Trophoblast cell (in vitro differentiated cells and primary cell): ENCODE measurements around the gene PLXND1.
"Not testable (repeated sequence)": the region's sequence is repeated elsewhere in the genome, so short reads cannot be mapped to it uniquely, and the experiment has no call there.

Experiments
- DNase-seq, 2 donors: peaks; one replicate each; pipeline ENCODE4 v3.0.0-alpha.2; 2016
- H2AFZ ChIP-seq: 2 replicates; pipeline ENCODE4 v1.6.1; 2013; ENCODE audit warnings: low read length, moderate library complexity, mild to moderate bottlenecking; ENCODE audit not compliant: insufficient read depth, poor library complexity
- H2AK5ac ChIP-seq: 2 replicates; pipeline ENCODE4 v1.6.1; 2013; ENCODE audit warnings: mild to moderate bottlenecking, low read length
- H2BK120ac ChIP-seq: 2 replicates; pipeline ENCODE4 v1.6.1; 2013; ENCODE audit warnings: low read length, mild to moderate bottlenecking, moderate library complexity; ENCODE audit not compliant: insufficient read depth, poor library complexity
- H2BK12ac ChIP-seq: 2 replicates; pipeline ENCODE4 v1.6.1; 2013; ENCODE audit warnings: mild to moderate bottlenecking, low read length, moderate library complexity
- H2BK5ac ChIP-seq: 2 replicates; pipeline ENCODE4 v1.6.1; 2013; ENCODE audit warnings: low read length, low read depth, moderate library complexity, mild to moderate bottlenecking; ENCODE audit not compliant: poor library complexity
- H3K14ac ChIP-seq: 2 replicates; pipeline ENCODE4 v1.6.1; 2013; ENCODE audit warnings: mild to moderate bottlenecking, low read length
- H3K18ac ChIP-seq: 2 replicates; pipeline ENCODE4 v1.6.1; 2013; ENCODE audit warnings: mild to moderate bottlenecking, low read length
- H3K23ac ChIP-seq: 2 replicates; pipeline ENCODE4 v1.6.1; 2013; ENCODE audit warnings: low read length
- H3K27ac ChIP-seq: 2 replicates; pipeline ENCODE4 v1.5.1; 2013; ENCODE audit warnings: low read depth, mild to moderate bottlenecking, inconsistent platforms, low read length, moderate library complexity
- H3K27me3 ChIP-seq: 2 replicates; pipeline ENCODE4 v1.6.1; 2013; ENCODE audit warnings: inconsistent platforms, mild to moderate bottlenecking, low read length, moderate library complexity; ENCODE audit not compliant: insufficient read depth
- H3K36me3 ChIP-seq, 2 experiments: 1 replicate in 1 of 2; 2 replicates in 1 of 2; pipeline ENCODE4 v1.6.1; 2013; ENCODE audit warnings: low read length in 2 of 2, mild to moderate bottlenecking in 2 of 2, moderate library complexity in 1 of 2; ENCODE audit not compliant: insufficient read depth in 2 of 2, control insufficient read depth in 1 of 2
- H3K4ac ChIP-seq: 2 replicates; pipeline ENCODE4 v1.6.1; 2013; ENCODE audit warnings: low read depth, mild to moderate bottlenecking, low read length, moderate library complexity
- H3K4me1 ChIP-seq, 2 experiments: 1 replicate in 1 of 2; 2 replicates in 1 of 2; pipeline ENCODE4 v1.6.1; 2013; ENCODE audit warnings: low read length in 2 of 2, mild to moderate bottlenecking in 2 of 2, moderate library complexity in 1 of 2; ENCODE audit not compliant: insufficient read depth in 2 of 2, control insufficient read depth in 1 of 2
- H3K4me2 ChIP-seq: 2 replicates; pipeline ENCODE4 v1.6.1; 2013; ENCODE audit warnings: inconsistent platforms, mild to moderate bottlenecking, low read length, moderate library complexity
- H3K4me3 ChIP-seq: 2 replicates; pipeline ENCODE4 v1.5.1; 2013; ENCODE audit warnings: mild to moderate bottlenecking, low read depth, low read length, inconsistent platforms
- H3K79me1 ChIP-seq: one replicate; pipeline ENCODE4 v1.6.1; 2013; ENCODE audit warnings: low read length
- H3K79me2 ChIP-seq: 2 replicates; pipeline ENCODE4 v1.6.1; 2013; ENCODE audit warnings: low read length, mild to moderate bottlenecking; ENCODE audit not compliant: control insufficient read depth, insufficient read depth, poor library complexity
- H3K9ac ChIP-seq: 2 replicates; pipeline ENCODE4 v1.6.1; 2013; ENCODE audit warnings: mild to moderate bottlenecking, low read length
- H3K9me3 ChIP-seq: 2 replicates; pipeline ENCODE4 v1.6.1; 2013; ENCODE audit warnings: low read depth, mild to moderate bottlenecking, control low read depth, inconsistent platforms, low read length; ENCODE audit not compliant: insufficient read depth
- H4K12ac ChIP-seq: 2 replicates; pipeline ENCODE4 v1.6.1; 2013; ENCODE audit warnings: low read depth, mild to moderate bottlenecking, low read length, moderate library complexity
- H4K8ac ChIP-seq: 2 replicates; pipeline ENCODE4 v1.6.1; 2013; ENCODE audit warnings: low read depth, mild to moderate bottlenecking, low read length, moderate library complexity
- H4K91ac ChIP-seq: one replicate; pipeline ENCODE4 v1.6.1; 2013; ENCODE audit warnings: low read depth, mild to moderate bottlenecking, low read length, moderate library complexity
- WGBS: extraction: QIAGEN DNeasy Blood & Tissue Kit; methylation state at CpG from one replicate; pipeline ENCODE4 v1.1.7; 2013; ENCODE audit warnings: missing lambda C conversion rate; ENCODE audit not compliant: insufficient read length, insufficient coverage; ENCODE audit errors: extremely low coverage; 5-methylcytosine and 5-hydroxymethylcytosine counted together

Gene PLXND1

GRCh38 chr3:129612534-129613366 lies 6.3 kb upstream of the PLXND1 start:
- peak overlapping the region; percentile 83 for H2BK120ac ChIP-seq
- H3K23ac ChIP-seq, result no peak overlapping the region
- peak overlapping the region; percentile 2 for H2BK12ac ChIP-seq
- H2AK5ac ChIP-seq, result peak overlapping the region; percentile 1
- peak overlapping the region; percentile 2 for H3K4ac ChIP-seq
- no CpG with 5 or more reads among the region's 16 CpGs for WGBS
- H4K91ac ChIP-seq, result peak overlapping the region; percentile 99
- peaks cover 44% of the 10 kb centered on the region for H3K79me1 ChIP-seq
- peaks cover 3% of the 10 kb centered on the region for H3K9me3 ChIP-seq
- H4K8ac ChIP-seq, result peak overlapping the region; percentile 3
- H3K18ac ChIP-seq, result peak overlapping the region; percentile 1
- H3K4me1 ChIP-seq, result peaks cover 38 to 47% of the 10 kb centered on the region in 2 experiments
- H2AFZ ChIP-seq, result peak overlapping the region; percentile 1
- H3K36me3 ChIP-seq, result no peaks in the 10 kb centered on the region
- peak; percentile 60 to 68 for DNase-seq
- peaks cover 7% of the 10 kb centered on the region for H3K79me2 ChIP-seq
- H2BK5ac ChIP-seq, result peak overlapping the region; percentile 75
- H3K14ac ChIP-seq, result peak overlapping the region; percentile 25
- no peak overlapping the region for H3K9ac ChIP-seq
- H3K4me2 ChIP-seq, result peak overlapping the region; percentile 36
- H3K27ac ChIP-seq, result peak overlapping the region; percentile 97
- no peak overlapping the region for H4K12ac ChIP-seq
- H3K4me3 ChIP-seq, result peak overlapping the region; percentile 13
- H3K27me3 ChIP-seq, result no peaks in the 10 kb centered on the region

- Histone ChIP-seq H4K91ac (peak overlapping the region; percentile 99), H3K79me1 (peaks cover 51% of the 10 kb centered on the region), H3K9ac (no peak overlapping the region), H3K14ac (peak overlapping the region; percentile 91), H4K8ac (peak overlapping the region; percentile 92), H3K27ac (peak overlapping the region; percentile 97), H2AFZ (peak overlapping the region; percentile 72), H3K4me3 (no peak overlapping the region), H3K18ac (peak overlapping the region; percentile 92), H2BK5ac (peak overlapping the region; percentile 94), H3K9me3 (peaks cover 3% of the 10 kb centered on the region), H4K12ac (peak overlapping the region; percentile 23), H3K23ac (no peak overlapping the region), H2AK5ac (peak overlapping the region; percentile 95), H2BK120ac (peak overlapping the region; percentile 96), H3K4me1 (peaks cover 45 to 54% of the 10 kb centered on the region in 2 experiments), H2BK12ac (peak overlapping the region; percentile 98), H3K27me3 (no peaks in the 10 kb centered on the region), H3K36me3 (no peaks in the 10 kb centered on the region), H3K79me2 (peaks cover 12% of the 10 kb centered on the region), H3K4me2 (peak overlapping the region; percentile 36), H3K4ac (peak overlapping the region; percentile 69)
- peak; percentile 92 to 97 for DNase-seq
- WGBS, result no CpG with 5 or more reads among the region's 25 CpGs
Observed at GRCh38 chr3:129611812-129612533, 5.5 kb upstream of the PLXND1 start.

- no CpG with 5 or more reads among the region's 9 CpGs for WGBS
- Histone ChIP-seq H2AK5ac (peak overlapping the region; percentile 95), H3K27me3 (no peaks in the 10 kb centered on the region), H3K27ac (peak overlapping the region; percentile 97), H3K4ac (peak overlapping the region; percentile 69), H2AFZ (peak overlapping the region; percentile 72), H3K4me1 (peaks cover 45 to 54% of the 10 kb centered on the region in 2 experiments), H4K8ac (peak overlapping the region; percentile 92), H2BK12ac (peak overlapping the region; percentile 98), H3K23ac (no peak overlapping the region), H2BK120ac (peak overlapping the region; percentile 96), H3K18ac (peak overlapping the region; percentile 92), H3K9ac (no peak overlapping the region), H3K14ac (peak overlapping the region; percentile 91), H4K12ac (peak overlapping the region; percentile 23), H3K79me1 (peaks cover 53% of the 10 kb centered on the region), H3K9me3 (peaks cover 3% of the 10 kb centered on the region), H2BK5ac (peak overlapping the region; percentile 94), H3K79me2 (peaks cover 14% of the 10 kb centered on the region), H3K4me2 (peak overlapping the region; percentile 8), H3K4me3 (no peak overlapping the region), H3K36me3 (no peaks in the 10 kb centered on the region), H4K91ac (peak overlapping the region; percentile 99)
- DNase-seq, result no peak
Observed at GRCh38 chr3:129611446-129611800, 4.9 kb upstream of the PLXND1 start.

GRCh38 chr3:129610794-129611445 lies 4.4 kb upstream of the PLXND1 start:
- peak overlapping the region; percentile 94 for H2BK5ac ChIP-seq
- WGBS, result no CpG with 5 or more reads among the region's 11 CpGs
- H3K4ac ChIP-seq, result peak overlapping the region; percentile 69
- H2AK5ac ChIP-seq, result peak overlapping the region; percentile 95
- H2AFZ ChIP-seq, result peak overlapping the region; percentile 72
- H3K4me2 ChIP-seq, DNase-seq, H3K9ac ChIP-seq, H3K23ac ChIP-seq, H3K9me3 ChIP-seq, H3K27me3 ChIP-seq, H3K36me3 ChIP-seq: not testable (repeated sequence)
- H2BK12ac ChIP-seq, result peak overlapping the region; percentile 98
- peak overlapping the region; percentile 91 for H3K14ac ChIP-seq
- peaks cover 18% of the 10 kb centered on the region for H3K79me2 ChIP-seq
- H2BK120ac ChIP-seq, result peak overlapping the region; percentile 96
- peaks cover 58% of the 10 kb centered on the region for H3K79me1 ChIP-seq
- H3K4me1 ChIP-seq, result peaks cover 45 to 54% of the 10 kb centered on the region in 2 experiments
- peak overlapping the region; percentile 92 for H4K8ac ChIP-seq
- peak overlapping the region; percentile 92 for H3K18ac ChIP-seq
- peak overlapping the region; percentile 97 for H3K27ac ChIP-seq
- H4K12ac ChIP-seq, result peak overlapping the region; percentile 23
- H4K91ac ChIP-seq, result peak overlapping the region; percentile 99
- peak overlapping the region; percentile 41 for H3K4me3 ChIP-seq
